Activated CD8-positive, alpha-beta memory T cell treated with anti-CD3 and anti-CD28 coated beads for 48 hours (primary cell): ENCODE results near the gene EOLA1.
"Not testable (repeated sequence)": the region's sequence is repeated elsewhere in the genome, so short reads cannot be mapped to it uniquely, and the experiment has no call there.

ENCODE experiments used
- DNase-seq, 3 experiments: peaks; one replicate each; pipeline ENCODE4 v3.0.0-alpha.2; 2020; ENCODE audit warnings: low read depth in 2 of 3, low spot score in 2 of 3

EOLA1 gene

GRCh38 chrX:149595214-149595613 lies 54.4 kb downstream of the EOLA1 start, which contains the start of gene HSFX2:
Gene HSFX2 (minus strand): TSS chrX:149595314. CDS start chrX:149594700, 614 bp downstream.
- not testable (repeated sequence) for DNase-seq

GRCh38 chrX:149595943-149596342 lies 55.1 kb downstream of the EOLA1 start:
- DNase-seq: not testable (repeated sequence)
